Measurements from ENCODE around the gene TET1.

- TF ChIP-seq POLR2A (IDR thresholded peaks at IDR 0.05; ENCODE audit: low read depth, low read length) (no peak), POLR2AphosphoS5 (IDR thresholded peaks at IDR 0.05; ENCODE audit: low read depth, low read length) (no peak), SPI1 (IDR thresholded peaks at IDR 0.05; ENCODE audit: low read depth, low read length) (no peak)
Measured at GRCh38 chr10:68517188-68517587, 42.9 kb upstream of the TET1 start.

Measured in GM12891 (cell line).